GM19463 (cell line): ENCODE measurements around the gene DGKH.
"Not testable (repeated sequence)": the region's sequence is repeated elsewhere in the genome, so short reads cannot be mapped to it uniquely, and the experiment has no call there.

Source experiments
- ATAC-seq: cut with Tn5 transposase; IDR thresholded peaks from one replicate; pipeline ENCODE4 v1.9.1; 2021; ENCODE audit warnings: mild to moderate bottlenecking, moderate library complexity; ENCODE audit not compliant: unreplicated experiment

DGKH gene

DNA sequence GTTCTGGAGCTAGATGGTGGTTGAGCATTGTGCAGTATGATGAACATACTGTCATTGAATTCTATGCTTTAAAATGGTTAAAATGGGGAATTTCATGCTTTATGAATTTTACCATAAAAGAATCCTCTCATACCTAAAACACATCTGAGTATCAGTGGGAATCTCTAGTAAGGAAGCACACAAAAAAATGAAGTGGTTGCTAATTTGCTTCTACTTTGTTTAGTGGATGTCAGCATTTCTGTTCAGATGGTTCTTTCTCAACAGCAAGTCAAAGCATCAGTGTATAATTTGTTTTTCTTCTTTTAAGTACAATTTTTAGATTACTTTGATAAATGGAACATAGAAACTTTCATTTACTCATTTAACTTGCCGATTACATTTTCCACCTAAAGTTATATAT lies 171.4 kb downstream of the DGKH start:
- ATAC-seq, result no peak

- no peak for ATAC-seq
Observed at GRCh38 chr13:42221121-42221765, 172.8 kb downstream of the DGKH start.

- ATAC-seq, result no peak
Observed at GRCh38 chr13:42223681-42224080, 175.2 kb downstream of the DGKH start.

- ATAC-seq, result no peak
Observed at GRCh38 chr13:42225051-42225450, 176.6 kb downstream of the DGKH start.

DNA sequence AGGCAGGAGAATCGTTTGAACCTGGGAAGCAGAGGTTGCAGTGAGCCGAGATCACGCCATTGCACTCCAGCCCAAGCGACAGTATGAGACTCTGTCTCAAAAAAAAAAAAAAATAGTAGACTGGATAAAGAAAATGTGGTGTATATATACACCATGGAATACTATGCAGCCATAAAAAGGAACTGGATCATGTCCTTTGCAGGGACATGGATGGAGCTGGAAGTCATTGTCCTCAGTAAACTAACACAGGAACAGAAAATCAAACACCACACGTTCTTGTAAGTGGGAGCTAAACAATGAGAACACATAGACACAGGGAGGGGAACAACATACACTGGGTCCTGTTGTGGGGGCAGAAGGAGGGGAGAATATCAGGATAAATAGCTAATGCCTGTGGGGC lies 178.3 kb downstream of the DGKH start:
- not testable (repeated sequence) for ATAC-seq

- no peak for ATAC-seq
Observed at GRCh38 chr13:42228527-42228926, 180.1 kb downstream of the DGKH start.

DNA sequence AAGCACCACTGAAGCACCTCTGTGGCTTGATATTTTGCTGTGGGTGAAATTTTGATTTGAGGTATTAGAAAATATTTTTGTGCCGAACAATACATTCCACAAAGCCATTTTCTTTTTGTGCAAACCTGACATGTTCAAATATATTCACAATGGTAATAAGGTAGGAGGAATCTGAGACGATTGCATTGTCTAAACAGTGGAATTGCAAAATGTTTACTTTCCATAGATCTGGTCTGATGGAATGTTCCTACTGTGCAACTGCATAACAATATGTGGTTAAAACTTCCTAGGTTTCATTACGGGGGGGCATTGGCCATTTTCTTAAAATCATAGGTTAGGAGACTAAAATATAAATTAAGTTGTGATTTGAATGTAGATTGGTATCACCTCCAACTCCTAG lies 180.8 kb downstream of the DGKH start:
- ATAC-seq, result no peak

- ATAC-seq, result no peak
Observed at GRCh38 chr13:42232671-42233070, 184.2 kb downstream of the DGKH start.

DNA sequence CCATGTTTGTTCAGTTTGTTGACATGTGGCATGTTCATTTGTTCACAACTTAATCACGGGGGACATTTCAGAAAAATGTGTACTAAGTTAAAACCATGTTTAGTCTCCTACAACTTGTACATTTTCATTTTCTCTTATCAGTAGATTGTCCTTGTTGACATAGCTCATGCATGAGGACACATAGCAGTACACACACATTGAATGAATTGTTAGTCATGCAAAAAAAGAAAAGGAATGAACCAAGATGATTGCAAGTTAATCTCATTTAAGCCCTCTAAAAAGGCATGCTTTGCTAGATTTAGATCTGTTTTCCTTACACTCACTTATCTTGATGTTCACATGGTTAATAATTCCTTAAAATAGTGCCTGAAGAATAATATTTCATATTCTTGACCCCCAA lies 185.3 kb downstream of the DGKH start:
- no peak for ATAC-seq

- no peak for ATAC-seq
Observed at GRCh38 chr13:42239161-42239560, 190.7 kb downstream of the DGKH start.

DNA sequence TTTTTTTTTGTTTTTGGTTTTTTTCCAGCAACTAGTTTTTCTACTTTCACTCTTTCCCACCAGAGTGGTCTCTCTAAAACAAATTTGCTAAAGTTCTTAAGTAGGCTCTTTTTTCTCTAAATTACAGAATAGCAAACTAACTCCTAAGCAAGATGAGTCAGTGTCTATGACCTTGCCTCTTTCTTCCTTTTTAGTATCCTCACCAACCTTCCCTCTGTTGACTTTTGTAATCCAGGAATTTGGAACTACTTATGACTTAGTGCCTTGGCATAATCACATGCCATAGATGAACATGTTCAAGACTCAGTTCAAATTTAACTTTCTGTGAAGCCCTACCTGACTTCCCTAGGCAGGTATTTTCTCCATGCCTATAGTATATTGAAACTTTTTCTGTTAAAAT lies 191.2 kb downstream of the DGKH start:
- no peak for ATAC-seq

GRCh38 chr13:42246541-42246940 lies 198.1 kb downstream of the DGKH start:
- no peak for ATAC-seq

GRCh38 chr13:42247883-42248282 lies 199.4 kb downstream of the DGKH start:
- ATAC-seq, result no peak

DNA sequence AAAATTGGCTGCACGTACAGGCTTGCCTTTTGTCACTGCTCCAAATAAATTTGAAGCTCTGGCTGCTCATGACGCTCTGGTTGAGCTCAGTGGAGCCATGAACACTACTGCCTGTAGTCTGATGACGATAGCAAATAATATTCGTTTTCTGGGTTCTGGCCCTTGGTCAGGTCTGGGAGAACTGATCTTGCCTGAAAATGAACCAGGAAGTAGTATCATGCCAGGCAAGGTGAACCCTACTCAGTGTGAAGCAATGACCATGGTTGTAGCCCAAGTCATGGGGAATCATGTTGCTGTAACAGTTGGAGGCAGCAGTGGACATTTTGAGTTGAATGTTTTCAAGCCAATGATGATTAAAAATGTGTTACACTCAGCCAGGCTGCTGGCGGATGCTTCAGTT lies 207.4 kb downstream of the DGKH start:
- no peak for ATAC-seq

GRCh38 chr13:42258747-42259146 lies 210.3 kb downstream of the DGKH start:
- no peak for ATAC-seq

GRCh38 chr13:42259515-42259914 lies 211.1 kb downstream of the DGKH start:
- no peak for ATAC-seq

- no peak for ATAC-seq
Observed at GRCh38 chr13:42260903-42261654, 212.6 kb downstream of the DGKH start.

DNA sequence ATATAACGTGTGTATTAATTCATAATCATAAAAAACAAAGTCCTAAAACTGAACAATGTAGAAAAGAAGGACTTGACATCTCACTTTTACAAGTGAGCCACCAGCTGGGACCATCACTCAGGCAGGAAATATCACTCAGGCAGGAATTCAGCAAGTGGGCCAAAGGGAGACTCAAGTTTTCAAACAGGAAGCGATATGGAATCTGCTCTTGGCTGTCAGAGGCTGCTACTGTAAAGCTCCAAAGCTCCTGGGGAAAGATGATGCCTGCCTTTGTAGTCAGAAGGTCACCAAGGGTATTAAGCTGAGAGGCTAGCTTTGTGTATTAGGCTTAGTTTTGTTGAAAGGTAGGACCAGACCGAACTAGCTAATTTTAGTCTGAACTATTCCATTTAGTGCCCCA lies 218.0 kb downstream of the DGKH start:
- ATAC-seq, result no peak

- no peak for ATAC-seq
Observed at GRCh38 chr13:42270160-42270856, 221.9 kb downstream of the DGKH start.

GRCh38 chr13:42270857-42271215 lies 222.4 kb downstream of the DGKH start:
- ATAC-seq, result no peak

DNA sequence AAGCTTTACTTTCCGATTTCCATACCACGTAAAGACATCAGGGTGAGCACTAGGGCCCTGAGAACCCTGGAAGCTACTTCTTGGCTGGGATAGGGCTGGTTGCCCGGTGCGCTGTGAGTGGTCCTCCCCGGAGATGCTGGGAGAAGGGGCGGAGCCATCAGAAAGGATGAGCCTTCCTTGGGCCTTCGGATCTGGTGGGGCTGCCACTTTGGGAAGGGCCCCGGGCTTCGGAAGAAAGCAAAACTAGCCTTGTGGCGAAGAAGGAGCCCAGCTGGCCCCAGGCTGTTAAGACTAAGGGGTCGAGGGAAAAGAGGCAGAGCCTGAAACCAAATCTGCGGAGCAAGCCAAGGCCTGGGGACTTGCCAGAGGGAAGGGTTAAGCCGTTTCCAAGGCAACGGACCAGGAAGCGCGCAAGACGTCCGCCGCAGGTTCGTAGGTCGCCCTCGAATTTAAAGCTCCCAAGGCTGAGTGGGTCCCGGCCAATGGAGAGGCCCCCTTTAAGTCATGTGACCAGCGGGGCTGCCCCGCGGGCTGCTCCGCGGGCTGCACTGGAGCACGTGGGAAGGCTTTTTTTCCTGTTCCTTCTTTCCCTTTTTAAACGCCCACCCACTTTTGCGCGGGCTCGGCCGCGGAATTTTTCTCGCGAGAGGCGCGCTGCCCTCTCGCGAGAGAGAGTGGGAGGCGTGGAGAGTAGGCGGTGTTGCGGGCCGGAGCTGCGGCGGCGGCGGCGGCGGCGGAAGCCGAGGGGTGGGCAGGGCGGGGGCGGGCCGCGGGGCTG lies 223.1 kb downstream of the DGKH start:
- ATAC-seq, result peak; percentile 86
